Measurements from ENCODE around the gene ECEL1. TPM values are rescaled to one million over a fixed set of nuclear protein-coding genes. Genes with fewer than 3 reads are reported as not detected.
"Not testable (repeated sequence)": the region's sequence is repeated elsewhere in the genome, so short reads cannot be mapped to it uniquely, and the experiment has no call there.

The ECEL1 gene
- total and polyA plus RNA-seq, 5 donors from 2014 or later = not detected

DNA sequence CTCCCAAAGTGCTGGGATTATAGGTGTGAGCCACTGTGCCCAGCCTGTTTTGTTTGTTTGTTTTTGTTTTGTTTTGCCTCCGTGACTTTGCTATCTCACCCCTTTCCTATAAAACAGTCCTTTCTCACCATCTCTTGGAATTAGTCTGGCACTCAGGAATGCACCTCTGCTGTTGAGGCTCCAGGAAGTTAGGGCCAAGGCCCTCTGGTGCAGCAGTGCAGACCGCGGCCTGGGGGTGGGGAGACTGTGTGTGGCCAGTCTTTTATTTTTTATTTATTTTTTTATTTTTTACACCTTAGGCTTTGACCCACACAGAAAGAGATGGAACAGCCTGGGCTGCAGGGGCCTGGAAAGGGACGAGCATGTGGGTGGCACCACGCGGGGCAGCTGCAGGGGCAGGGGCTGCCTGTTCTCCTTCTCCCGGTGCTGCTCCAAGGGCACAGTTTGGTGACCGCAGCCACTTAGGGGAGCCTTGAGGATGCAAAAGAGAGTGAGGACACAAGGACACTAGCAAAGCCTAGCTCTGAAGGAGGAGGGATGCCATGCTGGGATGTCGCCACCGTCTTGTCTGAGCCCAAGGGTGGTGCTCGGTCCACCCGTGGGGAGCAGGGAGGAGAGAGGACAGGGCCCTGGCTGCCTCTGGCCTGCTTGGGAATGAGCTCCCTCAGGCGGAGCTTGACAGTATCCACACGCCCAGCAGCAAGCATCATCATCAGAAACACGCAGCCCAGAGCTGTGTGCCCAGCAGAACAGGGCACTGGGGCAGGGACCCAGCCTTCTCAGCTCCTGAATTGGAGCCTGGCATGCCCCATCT is 51.0 kb downstream of the ECEL1 start:
- Histone ChIP-seq H3K36me3 (ENCODE audit: control insufficient read depth, insufficient read depth, low read length) (no peaks in the 10 kb centered on the region), H3K27me3 (ENCODE audit: control insufficient read depth, insufficient read depth, low read length) (no peaks in the 10 kb centered on the region), H3K4me1 (ENCODE audit: control insufficient read depth, insufficient read depth, low read length, poor library complexity, severe bottlenecking) (no peaks in the 10 kb centered on the region), H3K9me3 (ENCODE audit: control insufficient read depth in 2 of 2, low read length in 2 of 2) (no peaks in the 10 kb centered on the region), H3K4me3 (ENCODE audit: low read depth, low read length) (no peak overlapping the region), H3K27ac (ENCODE audit: insufficient read depth, low read length, poor library complexity, severe bottlenecking) (no peak overlapping the region)
- H3K4me1 Mint-ChIP-seq = peaks cover 0 to 11% (median 0%) of the 10 kb centered on the region in 4 donors
- H3K27me3 Mint-ChIP-seq = no peaks in the 10 kb centered on the region
- peaks cover 0 to 2% (median 0%) of the 10 kb centered on the region in 7 donors for H3K9me3 Mint-ChIP-seq
- peak overlapping the region in 1 of 3 donors; percentile 53 for H3K27ac Mint-ChIP-seq
- no peak overlapping the region for H3K4me3 Mint-ChIP-seq
- DNase-seq (no peak), ATAC-seq (ENCODE audit: low read depth in 2 of 2) (no peak)
- H3K36me3 Mint-ChIP-seq = no peaks in the 10 kb centered on the region

GRCh38 chr2:232435805-232436204 is 51.8 kb downstream of the ECEL1 start:
- no peaks in the 10 kb centered on the region for H3K36me3 ChIP-seq (ENCODE audit: control insufficient read depth, insufficient read depth, low read length)
- peaks cover 0 to 11% (median 0%) of the 10 kb centered on the region in 4 donors for H3K4me1 Mint-ChIP-seq

GRCh38 chr2:232435375-232435648 is 52.3 kb downstream of the ECEL1 start:
- H3K4me1 ChIP-seq (ENCODE audit: control insufficient read depth, insufficient read depth, low read length, poor library complexity, severe bottlenecking) = no peaks in the 10 kb centered on the region
- Mint-ChIP-seq H3K9me3 (peaks cover 0 to 2% (median 0%) of the 10 kb centered on the region in 7 donors), H3K36me3 (no peaks in the 10 kb centered on the region), H3K27me3 (no peaks in the 10 kb centered on the region), H3K4me1 (peaks cover 0 to 7% (median 0%) of the 10 kb centered on the region in 4 donors), H3K27ac (peak overlapping the region in 1 of 3 donors; percentile 40), H3K4me3 (no peak overlapping the region)
- H3K4me3 ChIP-seq (ENCODE audit: low read depth, low read length) = no peak overlapping the region
- DNase-seq = no peak
- ATAC-seq (ENCODE audit: low read depth in 2 of 2) = no peak
- H3K27me3 ChIP-seq (ENCODE audit: control insufficient read depth, insufficient read depth, low read length) = no peaks in the 10 kb centered on the region
- H3K9me3 ChIP-seq (ENCODE audit: control insufficient read depth in 2 of 2, low read length in 2 of 2) = no peaks in the 10 kb centered on the region
- H3K27ac ChIP-seq (ENCODE audit: insufficient read depth, low read length, poor library complexity, severe bottlenecking) = no peak overlapping the region
- no peaks in the 10 kb centered on the region for H3K36me3 ChIP-seq (ENCODE audit: control insufficient read depth, insufficient read depth, low read length)

More at GRCh38 chr2:232435805-232436204, 51.8 kb downstream of the ECEL1 start:
- Mint-ChIP-seq H3K36me3 (no peaks in the 10 kb centered on the region), H3K4me3 (no peak overlapping the region), H3K27me3 (no peaks in the 10 kb centered on the region), H3K27ac (no peak overlapping the region), H3K9me3 (peaks cover 0 to 2% (median 0%) of the 10 kb centered on the region in 7 donors)
- no peaks in the 10 kb centered on the region for H3K9me3 ChIP-seq (ENCODE audit: control insufficient read depth in 2 of 2, low read length in 2 of 2)
- ATAC-seq (ENCODE audit: low read depth in 2 of 2) (no peak), DNase-seq (no peak)
- no peaks in the 10 kb centered on the region for H3K27me3 ChIP-seq (ENCODE audit: control insufficient read depth, insufficient read depth, low read length)
- no peaks in the 10 kb centered on the region for H3K4me1 ChIP-seq (ENCODE audit: control insufficient read depth, insufficient read depth, low read length, poor library complexity, severe bottlenecking)
- H3K27ac ChIP-seq (ENCODE audit: insufficient read depth, low read length, poor library complexity, severe bottlenecking) = no peak overlapping the region
- H3K4me3 ChIP-seq (ENCODE audit: low read depth, low read length) = no peak overlapping the region

DNA sequence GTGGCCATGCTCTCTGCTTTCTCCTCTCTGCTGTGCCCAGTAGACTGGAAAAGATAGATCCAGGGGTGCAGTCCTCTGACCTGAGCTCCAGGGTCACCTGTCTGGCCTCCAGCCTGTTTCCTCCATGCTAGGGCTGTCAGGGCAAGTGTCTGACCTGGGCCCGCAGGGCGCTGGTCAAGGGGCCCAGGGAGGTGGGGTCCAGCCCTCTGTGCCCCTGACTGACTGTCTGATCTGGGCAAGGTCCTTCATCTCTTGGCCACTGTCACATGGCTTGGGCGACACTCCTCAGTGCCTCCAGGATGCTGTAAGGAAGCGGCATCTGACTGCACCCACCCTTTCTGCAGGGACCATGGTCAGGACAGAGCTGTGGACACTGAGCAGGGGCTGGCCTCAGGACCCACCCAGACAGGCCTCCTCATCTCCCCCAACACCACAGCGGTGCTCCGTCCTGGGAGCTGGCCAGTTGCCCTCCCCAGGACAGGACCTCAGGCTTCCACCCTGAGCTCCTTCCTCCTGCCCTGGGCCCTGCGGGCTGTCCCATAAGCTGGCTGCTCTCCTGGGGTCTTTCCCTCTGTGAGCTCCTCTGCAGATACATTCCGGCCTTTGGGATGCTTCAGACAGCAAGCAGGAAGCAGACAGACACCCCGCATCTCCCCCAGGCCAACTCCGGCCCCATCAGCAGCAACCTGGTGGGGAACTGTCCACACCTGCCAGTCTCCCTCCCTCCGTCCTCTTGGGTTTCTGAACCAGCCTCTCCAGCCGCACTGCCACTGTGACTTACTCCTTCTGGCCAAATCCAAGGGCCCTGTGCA is 52.9 kb downstream of the ECEL1 start:
- Mint-ChIP-seq H3K4me3 (no peak overlapping the region), H3K27me3 (no peaks in the 10 kb centered on the region), H3K27ac (peak overlapping the region in 1 of 3 donors; percentile 40), H3K9me3 (peaks cover 0 to 2% (median 0%) of the 10 kb centered on the region in 7 donors), H3K36me3 (no peaks in the 10 kb centered on the region), H3K4me1 (peaks cover 0 to 2% (median 0%) of the 10 kb centered on the region in 4 donors)
- Histone ChIP-seq H3K4me3 (ENCODE audit: low read depth, low read length) (no peak overlapping the region), H3K27ac (ENCODE audit: insufficient read depth, low read length, poor library complexity, severe bottlenecking) (no peak overlapping the region), H3K27me3 (ENCODE audit: control insufficient read depth, insufficient read depth, low read length) (no peaks in the 10 kb centered on the region), H3K36me3 (ENCODE audit: control insufficient read depth, insufficient read depth, low read length) (no peaks in the 10 kb centered on the region), H3K9me3 (ENCODE audit: control insufficient read depth in 2 of 2, low read length in 2 of 2) (no peaks in the 10 kb centered on the region), H3K4me1 (ENCODE audit: control insufficient read depth, insufficient read depth, low read length, poor library complexity, severe bottlenecking) (no peaks in the 10 kb centered on the region)
- DNase-seq (no peak), ATAC-seq (ENCODE audit: low read depth in 2 of 2) (no peak)

- H3K27ac ChIP-seq (ENCODE audit: insufficient read depth, low read length, poor library complexity, severe bottlenecking) = no peak overlapping the region
- Mint-ChIP-seq H3K27me3 (no peaks in the 10 kb centered on the region), H3K36me3 (no peaks in the 10 kb centered on the region), H3K27ac (no peak overlapping the region), H3K4me1 (no peaks in the 10 kb centered on the region), H3K9me3 (peaks cover 0 to 2% (median 0%) of the 10 kb centered on the region in 7 donors), H3K4me3 (no peak overlapping the region)
- H3K36me3 ChIP-seq (ENCODE audit: control insufficient read depth, insufficient read depth, low read length) = no peaks in the 10 kb centered on the region
- ATAC-seq (ENCODE audit: low read depth in 2 of 2) = no peak
- H3K27me3 ChIP-seq (ENCODE audit: control insufficient read depth, insufficient read depth, low read length) = no peaks in the 10 kb centered on the region
- no peaks in the 10 kb centered on the region for H3K9me3 ChIP-seq (ENCODE audit: control insufficient read depth in 2 of 2, low read length in 2 of 2)
- H3K4me1 ChIP-seq (ENCODE audit: control insufficient read depth, insufficient read depth, low read length, poor library complexity, severe bottlenecking) = no peaks in the 10 kb centered on the region
- H3K4me3 ChIP-seq (ENCODE audit: low read depth, low read length) = no peak overlapping the region
- no peak for DNase-seq
Measured at GRCh38 chr2:232434091-232434490, 53.5 kb downstream of the ECEL1 start.

GRCh38 chr2:232433622-232434021 is 54.0 kb downstream of the ECEL1 start:
- H3K27ac Mint-ChIP-seq = not testable (repeated sequence)

DNA sequence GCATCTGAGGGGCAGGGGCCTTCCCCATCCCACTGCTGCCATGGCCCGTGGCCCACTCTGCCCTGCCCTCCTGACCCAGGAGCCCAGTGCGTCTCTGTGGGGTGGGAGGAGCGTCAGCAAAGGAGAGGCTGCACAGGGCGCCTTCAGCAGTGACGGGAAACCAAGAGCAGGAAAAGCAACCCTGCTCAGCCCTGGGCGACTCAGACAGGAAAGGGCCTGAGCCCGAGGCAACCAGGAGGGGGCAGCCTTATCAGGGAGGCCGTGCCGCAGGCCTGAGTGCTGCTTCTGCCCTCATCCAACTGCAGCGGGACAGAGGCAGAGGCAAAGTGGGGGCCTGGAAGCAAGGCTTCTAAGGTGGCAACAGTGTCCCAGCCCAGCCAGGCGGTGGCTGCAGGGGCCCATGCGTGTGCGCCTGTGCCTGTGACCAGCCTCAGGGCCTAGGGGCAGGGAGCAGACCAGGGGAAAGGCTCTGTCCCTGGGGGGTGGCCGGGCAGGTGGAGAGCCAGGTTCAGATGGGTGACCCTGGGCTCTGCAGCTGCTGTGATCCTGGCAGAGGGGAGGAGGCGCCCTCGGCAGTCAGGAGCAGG is 54.9 kb downstream of the ECEL1 start:
- H3K36me3 ChIP-seq (ENCODE audit: control insufficient read depth, insufficient read depth, low read length) = no peaks in the 10 kb centered on the region
- DNase-seq (no peak), ATAC-seq (ENCODE audit: low read depth in 2 of 2) (no peak)
- H3K27me3 ChIP-seq (ENCODE audit: control insufficient read depth, insufficient read depth, low read length) = no peaks in the 10 kb centered on the region
- Mint-ChIP-seq H3K27ac (no peak overlapping the region), H3K27me3 (no peaks in the 10 kb centered on the region), H3K4me1 (no peaks in the 10 kb centered on the region), H3K9me3 (peaks cover 0 to 3% (median 0%) of the 10 kb centered on the region in 7 donors), H3K4me3 (no peak overlapping the region), H3K36me3 (no peaks in the 10 kb centered on the region)
- no peaks in the 10 kb centered on the region for H3K4me1 ChIP-seq (ENCODE audit: control insufficient read depth, insufficient read depth, low read length, poor library complexity, severe bottlenecking)
- H3K9me3 ChIP-seq (ENCODE audit: control insufficient read depth in 2 of 2, low read length in 2 of 2) = no peaks in the 10 kb centered on the region
- H3K27ac ChIP-seq (ENCODE audit: insufficient read depth, low read length, poor library complexity, severe bottlenecking) = no peak overlapping the region
- H3K4me3 ChIP-seq (ENCODE audit: low read depth, low read length) = no peak overlapping the region

More at GRCh38 chr2:232433622-232434021, 54.0 kb downstream of the ECEL1 start:
- H3K4me3 Mint-ChIP-seq; H3K27me3 Mint-ChIP-seq; H3K4me1 ChIP-seq (ENCODE audit: control insufficient read depth, insufficient read depth, low read length, poor library complexity, severe bottlenecking); H3K36me3 Mint-ChIP-seq; H3K9me3 Mint-ChIP-seq; H3K9me3 ChIP-seq (ENCODE audit: control insufficient read depth in 2 of 2, low read length in 2 of 2); H3K4me1 Mint-ChIP-seq; H3K27me3 ChIP-seq (ENCODE audit: control insufficient read depth, insufficient read depth, low read length); DNase-seq; H3K4me3 ChIP-seq (ENCODE audit: low read depth, low read length); ATAC-seq (ENCODE audit: low read depth in 2 of 2); H3K36me3 ChIP-seq (ENCODE audit: control insufficient read depth, insufficient read depth, low read length); H3K27ac ChIP-seq (ENCODE audit: insufficient read depth, low read length, poor library complexity, severe bottlenecking): not testable (repeated sequence)

All from CD4-positive, CD25-positive, alpha-beta regulatory T cell (primary cell).